Measurements from ENCODE around the gene FBXL15. TPM values are rescaled to one million over a fixed set of nuclear protein-coding genes. Genes with fewer than 3 reads are reported as not detected.

FBXL15 gene
- total RNA-seq, 2 donors from 2014 or later, result 9.7 to 11.4 TPM

DNA sequence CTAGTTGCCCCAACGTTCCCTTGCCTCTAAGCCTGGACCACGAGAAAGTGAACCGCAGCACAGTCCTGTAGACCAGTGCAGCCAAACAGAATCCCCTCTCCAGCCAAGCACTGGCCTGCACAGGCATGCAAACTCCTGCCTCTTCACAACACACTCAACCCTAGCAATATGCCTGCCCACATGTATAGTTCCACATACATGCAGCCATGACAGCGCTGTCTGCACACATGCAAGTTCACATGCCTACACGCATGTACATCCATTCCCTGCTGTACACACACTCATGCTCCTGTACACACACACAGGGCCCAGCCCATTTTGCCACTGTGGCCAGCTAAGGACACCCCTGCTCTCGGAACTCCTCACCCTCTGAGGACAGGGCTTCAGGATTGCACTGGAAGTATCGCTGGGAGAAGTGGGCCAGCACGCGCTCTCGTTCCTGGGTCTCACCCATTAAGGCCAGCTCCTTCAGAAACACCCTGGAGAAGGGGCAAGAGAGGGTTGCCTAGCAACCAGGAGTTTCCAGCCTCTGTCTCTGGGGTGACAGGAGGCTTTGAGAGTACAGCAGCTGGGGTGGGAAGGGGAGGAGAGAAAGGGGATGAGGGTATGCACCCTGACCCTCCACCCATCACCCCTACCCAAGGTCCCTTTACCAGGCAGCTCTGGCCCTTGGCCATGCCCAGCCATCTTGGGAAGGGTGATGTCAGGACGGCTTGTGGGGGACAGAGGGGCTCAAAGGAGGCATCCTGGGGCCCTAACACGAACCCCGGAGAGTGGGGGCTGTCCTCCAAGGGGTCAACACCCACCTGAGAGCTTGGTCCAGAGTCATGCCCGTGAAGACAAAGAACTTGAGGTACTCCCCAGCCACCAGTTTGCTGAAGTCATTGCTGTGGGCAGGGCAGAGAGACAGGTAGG lies 9.0 kb upstream of the FBXL15 start:
- Mint-ChIP-seq H3K36me3 (ENCODE audit: low read depth) (no peaks in the 10 kb centered on the region), H3K27me3 (ENCODE audit: insufficient read depth) (peaks cover 74% of the 10 kb centered on the region), H3K27ac (no peak overlapping the region), H3K4me1 (peaks cover 18% of the 10 kb centered on the region), H3K9me3 (no peaks in the 10 kb centered on the region), H3K4me3 (peak overlapping the region; percentile 53)
- Histone ChIP-seq H3K27me3 (ENCODE audit: control insufficient read depth, insufficient read depth, low read length, poor library complexity, severe bottlenecking) (peaks cover 65% of the 10 kb centered on the region), H3K4me1 (ENCODE audit: control insufficient read depth, insufficient read depth, low read length) (no peaks in the 10 kb centered on the region), H3K9ac (ENCODE audit: extremely low read depth, low read length, poor library complexity, severe bottlenecking) (no peak overlapping the region), H3K27ac (ENCODE audit: low read depth, low read length) (peak overlapping the region; percentile 94), H3K9me3 (ENCODE audit: control insufficient read depth, low read length) (no peaks in the 10 kb centered on the region), H3K36me3 (ENCODE audit: control insufficient read depth, insufficient read depth, low read length) (no peaks in the 10 kb centered on the region), H3K4me3 (ENCODE audit: low read length) (no peak overlapping the region)
- no peak for TF ChIP-seq CTCF (conservative IDR thresholded peaks at IDR 0.05)
- 91 to 95% methylated on average over 10 to 14 of the region's 14 CpGs for WGBS, 2 experiments (ENCODE audit: insufficient coverage in 1 of 2, insufficient read length in 1 of 2)
- no peak for DNase-seq

- Histone ChIP-seq H3K27ac (ENCODE audit: low read depth, low read length) (peak overlapping the region; percentile 94), H3K27me3 (ENCODE audit: control insufficient read depth, insufficient read depth, low read length, poor library complexity, severe bottlenecking) (peaks cover 60% of the 10 kb centered on the region), H3K9me3 (ENCODE audit: control insufficient read depth, low read length) (no peaks in the 10 kb centered on the region), H3K4me1 (ENCODE audit: control insufficient read depth, insufficient read depth, low read length) (no peaks in the 10 kb centered on the region), H3K4me3 (ENCODE audit: low read length) (no peak overlapping the region), H3K9ac (ENCODE audit: extremely low read depth, low read length, poor library complexity, severe bottlenecking) (no peak overlapping the region), H3K36me3 (ENCODE audit: control insufficient read depth, insufficient read depth, low read length) (no peaks in the 10 kb centered on the region)
- no peaks in the 10 kb centered on the region for H3K36me3 Mint-ChIP-seq (ENCODE audit: low read depth)
- no peak overlapping the region for H3K27ac Mint-ChIP-seq
- H3K4me3 Mint-ChIP-seq, result no peak overlapping the region
- TF ChIP-seq CTCF (conservative IDR thresholded peaks at IDR 0.05), result no peak
- peaks cover 18% of the 10 kb centered on the region for H3K4me1 Mint-ChIP-seq
- DNase-seq, result no peak
- peaks cover 70% of the 10 kb centered on the region for H3K27me3 Mint-ChIP-seq (ENCODE audit: insufficient read depth)
- no peaks in the 10 kb centered on the region for H3K9me3 Mint-ChIP-seq
- WGBS, 2 experiments (ENCODE audit: insufficient coverage in 1 of 2, insufficient read length in 1 of 2), result 89 to 95% methylated on average over 4 to 10 of the region's 10 CpGs
These were observed 8.3 kb upstream of the FBXL15 start for GRCh38 chr10:102412293-102412692.

DNA sequence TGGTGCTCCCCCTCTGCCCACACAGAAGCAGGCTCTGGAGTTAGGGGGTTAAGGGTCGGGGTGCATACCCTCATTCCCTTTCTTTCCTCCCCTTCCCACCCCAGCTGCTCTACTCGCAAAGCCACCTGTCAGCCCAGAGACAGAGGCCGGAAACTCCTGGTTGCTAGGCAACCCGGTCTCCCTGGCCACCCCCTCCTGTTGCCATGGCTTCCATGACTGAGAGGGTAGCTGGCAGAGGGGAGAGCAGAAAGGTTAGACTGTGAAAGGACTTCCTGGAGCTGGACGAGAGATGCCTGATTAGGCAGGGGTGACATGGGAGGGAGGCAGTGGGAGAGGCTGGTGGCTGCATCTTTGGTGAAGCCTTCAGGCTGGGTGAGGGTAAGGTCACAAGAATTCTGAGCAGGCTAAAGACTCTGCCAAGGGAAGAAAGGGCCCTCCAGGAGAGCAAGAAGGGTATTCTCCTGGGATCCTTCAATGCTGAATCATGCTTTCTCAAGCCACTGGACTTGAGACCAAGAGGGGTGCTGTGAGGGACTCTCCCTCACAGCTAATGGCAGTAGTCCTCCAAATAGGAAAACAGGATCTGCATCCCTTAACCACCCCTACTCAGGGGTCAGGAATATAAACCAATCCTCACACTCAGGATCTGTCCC lies 7.5 kb upstream of the FBXL15 start:
- H3K4me3 ChIP-seq (ENCODE audit: low read length), result no peak overlapping the region
- H3K27me3 Mint-ChIP-seq (ENCODE audit: insufficient read depth), result peaks cover 68% of the 10 kb centered on the region
- 41 to 60% methylated on average over 1 to 5 of the region's 5 CpGs for WGBS, 2 experiments (ENCODE audit: insufficient coverage in 1 of 2, insufficient read length in 1 of 2)
- no peaks in the 10 kb centered on the region for H3K9me3 ChIP-seq (ENCODE audit: control insufficient read depth, low read length)
- H3K9me3 Mint-ChIP-seq, result no peaks in the 10 kb centered on the region
- H3K27ac Mint-ChIP-seq, result no peak overlapping the region
- H3K36me3 ChIP-seq (ENCODE audit: control insufficient read depth, insufficient read depth, low read length), result no peaks in the 10 kb centered on the region
- H3K27me3 ChIP-seq (ENCODE audit: control insufficient read depth, insufficient read depth, low read length, poor library complexity, severe bottlenecking), result peaks cover 60% of the 10 kb centered on the region
- no peak overlapping the region for H3K4me3 Mint-ChIP-seq
- no peak for TF ChIP-seq CTCF (conservative IDR thresholded peaks at IDR 0.05)
- H3K4me1 Mint-ChIP-seq, result peaks cover 20% of the 10 kb centered on the region
- no peak overlapping the region for H3K9ac ChIP-seq (ENCODE audit: extremely low read depth, low read length, poor library complexity, severe bottlenecking)
- peak; percentile 65 for DNase-seq
- H3K36me3 Mint-ChIP-seq (ENCODE audit: low read depth), result no peaks in the 10 kb centered on the region
- peak overlapping the region; percentile 94 for H3K27ac ChIP-seq (ENCODE audit: low read depth, low read length)
- H3K4me1 ChIP-seq (ENCODE audit: control insufficient read depth, insufficient read depth, low read length), result no peaks in the 10 kb centered on the region
